Gastroesophageal sphincter (tissue), 3 donors: ENCODE data around the gene DYNLL2.

Experiments
- CTCF ChIP-seq, 4 experiments: fragments of 200-600 bp in 2 of 4; fragments of 450-650 bp in 2 of 4; sonication (generic) in 1 of 4; IDR thresholded peaks; one replicate each; pipeline ENCODE4 v1.5.1; 2017 to 2019; ENCODE audit warnings: antibody characterized with exemption in 4 of 4, mild to moderate bottlenecking in 2 of 4, moderate library complexity in 2 of 4
- EP300 ChIP-seq: sonication (generic); formaldehyde crosslinking; IDR thresholded peaks from one replicate; pipeline ENCODE4 v1.6.1; 2017; ENCODE audit warnings: antibody characterized with exemption, mild to moderate bottlenecking
- POLR2A ChIP-seq, 2 donors: fragments of 450-650 bp; IDR thresholded peaks; one replicate each; pipeline ENCODE4 v1.6.1; 2017; ENCODE audit warnings: antibody characterized with exemption in 2 of 2, mild to moderate bottlenecking in 2 of 2, moderate library complexity in 1 of 2
- POLR2AphosphoS5 ChIP-seq: sonication (generic); formaldehyde crosslinking; IDR thresholded peaks from one replicate; pipeline ENCODE4 v1.6.1; 2017; ENCODE audit warnings: antibody characterized with exemption

GRCh38 chr17:58089111-58089510 is 5.9 kb downstream of the DYNLL2 start:
- no peak for TF ChIP-seq CTCF (IDR thresholded peaks at IDR 0.05)
- no peak for TF ChIP-seq POLR2A (IDR thresholded peaks at IDR 0.05)
- no peak for TF ChIP-seq EP300
- TF ChIP-seq POLR2AphosphoS5, result no peak
